Progenitor cell of endocrine pancreas (in vitro differentiated cells): ENCODE measurements around the gene DHX58. TPM values are rescaled to one million over a fixed set of nuclear protein-coding genes. Genes with fewer than 3 reads are reported as not detected.
A peak's percentile ranks its signal among the peaks of the same experiment; 100 is the strongest.

Experiments used
- DNase-seq: peaks from one replicate; pipeline ENCODE4 v3.0.0; 2021; ENCODE audit warnings: low spot score; ENCODE audit not compliant: unreplicated experiment
- H3K27ac Mint-ChIP-seq: 2 replicates; pipeline ENCODE4 v1.8.0; 2021; ENCODE audit warnings: mild to moderate bottlenecking, moderate library complexity, mixed read lengths
- H3K27me3 Mint-ChIP-seq: 2 replicates; pipeline ENCODE4 v1.8.0; 2021; ENCODE audit warnings: mixed read lengths
- H3K36me3 Mint-ChIP-seq: 2 replicates; pipeline ENCODE4 v1.8.0; 2022; ENCODE audit warnings: mixed read lengths; ENCODE audit not compliant: insufficient read depth
- H3K4me1 Mint-ChIP-seq: 2 replicates; pipeline ENCODE4 v1.8.0; 2021; ENCODE audit warnings: low read depth, mixed read lengths
- H3K4me3 Mint-ChIP-seq: 2 replicates; pipeline ENCODE4 v1.8.0; 2021; ENCODE audit warnings: low read depth, mild to moderate bottlenecking, moderate library complexity, mixed read lengths
- H3K9me3 Mint-ChIP-seq: 2 replicates; pipeline ENCODE4 v1.8.0; 2021; ENCODE audit warnings: low read depth, mixed read lengths
- CTCF ChIP-seq: fragments of 200-600 bp; sonication (generic); IDR thresholded peaks from one replicate; pipeline ENCODE4 v1.5.0; 2021; ENCODE audit warnings: antibody characterized with exemption, mild to moderate bottlenecking; ENCODE audit not compliant: unreplicated experiment
- total RNA-seq: library from RNA; stranded (reverse); gene quantifications from 2 replicates; pipeline ENCODE4 v1.2.1, GENCODE V29; 2021

DHX58 gene
- total RNA-seq, 1 donor from 2014 or later = 0.43 TPM

DNA sequence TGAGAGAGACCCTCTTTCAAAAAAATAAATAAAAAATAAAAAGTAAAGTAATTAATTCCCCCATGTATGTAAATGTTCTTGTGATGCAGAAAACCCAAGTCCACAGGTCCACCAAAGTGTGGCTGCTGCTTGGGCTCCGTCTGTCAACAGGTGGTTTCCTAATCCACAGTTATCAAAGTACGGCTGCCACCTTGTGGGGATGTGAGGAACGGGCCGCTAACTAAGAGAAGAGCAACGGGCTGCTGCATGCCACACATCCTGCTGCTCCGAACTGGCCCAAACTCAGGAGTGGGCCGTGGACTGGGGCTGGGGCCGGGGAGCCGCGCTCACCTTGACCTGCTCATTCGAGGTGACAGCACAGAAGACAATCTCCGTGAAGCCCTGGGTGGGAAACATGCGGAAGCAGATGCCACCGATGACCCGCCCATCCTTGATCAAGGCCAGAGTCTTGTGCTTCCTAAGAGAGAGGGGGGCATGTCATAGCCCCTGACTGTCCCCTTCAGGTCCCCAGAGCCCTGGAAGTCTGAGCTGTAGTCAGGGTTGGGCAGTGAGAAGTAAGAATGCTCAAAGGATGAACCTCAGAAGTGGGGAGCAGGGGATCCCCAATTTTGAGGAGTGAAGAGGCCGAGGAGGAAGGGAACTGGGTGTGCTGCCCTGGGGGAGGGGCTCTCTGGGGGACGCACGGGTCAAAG lies 4.3 kb upstream of the DHX58 start:
- Mint-ChIP-seq H3K4me3 (no peak overlapping the region), H3K27me3 (no peaks in the 10 kb centered on the region), H3K27ac (peak overlapping the region; percentile 3), H3K36me3 (peaks cover 4% of the 10 kb centered on the region), H3K9me3 (no peaks in the 10 kb centered on the region), H3K4me1 (peaks cover 4% of the 10 kb centered on the region)
- TF ChIP-seq CTCF = peak; percentile 81
- peak; percentile 65 for DNase-seq

DNA sequence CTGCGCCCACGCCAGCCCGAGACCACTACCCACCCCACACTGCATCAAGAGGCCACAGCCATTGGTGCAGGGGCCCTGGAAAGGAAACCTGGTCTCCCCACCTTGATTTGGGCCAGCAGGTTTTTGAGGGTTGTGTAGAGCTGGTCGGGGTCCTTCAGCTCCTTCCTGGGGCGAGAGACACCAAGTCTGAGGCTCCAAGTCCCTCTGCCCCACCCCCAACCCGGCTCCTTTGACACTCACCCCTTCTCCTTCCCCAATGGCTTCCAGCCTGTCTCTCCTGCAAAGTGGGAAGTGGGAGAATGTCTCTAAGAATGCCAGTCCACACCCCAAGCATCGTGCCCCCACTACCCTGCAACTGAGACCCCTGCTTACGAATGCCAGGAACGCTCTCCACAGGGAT lies 1.6 kb upstream of the DHX58 start:
- H3K27me3 Mint-ChIP-seq = peaks cover 8% of the 10 kb centered on the region
- H3K4me1 Mint-ChIP-seq = no peaks in the 10 kb centered on the region
- TF ChIP-seq CTCF = no peak
- H3K36me3 Mint-ChIP-seq = peaks cover 4% of the 10 kb centered on the region
- no peak for DNase-seq
- no peak overlapping the region for H3K4me3 Mint-ChIP-seq
- H3K9me3 Mint-ChIP-seq = no peaks in the 10 kb centered on the region
- no peak overlapping the region for H3K27ac Mint-ChIP-seq

DNA sequence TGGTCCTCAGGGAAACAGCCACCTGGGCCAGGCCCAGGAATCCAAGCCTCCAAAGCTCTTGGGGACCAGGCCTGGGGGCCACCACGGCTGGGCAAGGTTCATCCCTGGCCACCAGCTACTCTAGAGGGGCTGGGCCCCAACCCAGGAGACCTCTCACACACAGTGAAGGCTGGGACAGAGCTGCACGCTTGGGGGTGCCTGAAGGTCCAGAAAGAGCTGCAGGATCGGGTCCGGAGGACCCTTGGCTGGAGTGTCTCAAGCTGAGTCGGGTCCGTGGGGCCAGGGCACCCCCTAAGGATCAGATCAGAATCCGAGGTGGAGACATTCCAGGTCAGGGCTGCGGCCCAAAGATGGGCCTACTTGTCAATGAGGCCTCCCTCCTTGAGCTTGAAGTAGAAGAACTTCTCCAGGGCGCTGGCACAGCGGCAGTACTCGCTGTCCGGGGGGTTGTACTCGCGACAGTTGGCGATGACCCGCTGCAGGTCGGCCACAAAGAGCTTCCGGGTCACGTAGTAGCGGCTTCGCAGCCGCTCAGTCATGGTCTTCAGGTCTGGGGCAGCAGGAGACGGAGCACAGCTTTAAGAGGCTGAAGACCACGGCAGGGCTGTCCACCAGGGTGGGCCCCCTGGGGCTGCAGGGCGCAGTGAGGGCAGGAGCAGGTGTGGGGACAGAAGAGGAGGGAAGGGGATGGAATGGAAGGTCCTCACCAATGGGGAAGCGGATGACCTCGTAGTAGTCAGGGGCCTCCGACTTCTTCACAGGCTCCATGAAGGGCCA lies 967 bp upstream of the DHX58 start:
- Mint-ChIP-seq H3K4me3 (no peak overlapping the region), H3K9me3 (no peaks in the 10 kb centered on the region), H3K27ac (no peak overlapping the region), H3K36me3 (peaks cover 4% of the 10 kb centered on the region), H3K27me3 (peaks cover 13% of the 10 kb centered on the region), H3K4me1 (no peaks in the 10 kb centered on the region)
- no peak for DNase-seq
- no peak for TF ChIP-seq CTCF

GRCh38 chr17:42111871-42112551 lies 503 bp downstream of the DHX58 start:
- Mint-ChIP-seq H3K27ac (no peak overlapping the region), H3K4me3 (no peak overlapping the region), H3K27me3 (peaks cover 23% of the 10 kb centered on the region)

More at GRCh38 chr17:42111871-42112551, 503 bp downstream of the DHX58 start:
- DNase-seq = no peak
- H3K9me3 Mint-ChIP-seq = no peaks in the 10 kb centered on the region
- H3K36me3 Mint-ChIP-seq = peaks cover 3% of the 10 kb centered on the region
- TF ChIP-seq CTCF = no peak
- no peaks in the 10 kb centered on the region for H3K4me1 Mint-ChIP-seq
